ENCODE data around the gene CELF1.
"Not testable (repeated sequence)": the region's sequence is repeated elsewhere in the genome, so short reads cannot be mapped to it uniquely, and the experiment has no call there.

Gene CELF1

GRCh38 chr11:47572715-47573255, 19.9 kb upstream of the CELF1 start:
- FAIRE-seq, result no peak

GRCh38 chr11:47571895-47572294, 19.0 kb upstream of the CELF1 start:
- FAIRE-seq, result no peak

- FAIRE-seq, result no peak
Measured at GRCh38 chr11:47571357-47571729, 18.4 kb upstream of the CELF1 start.

DNA sequence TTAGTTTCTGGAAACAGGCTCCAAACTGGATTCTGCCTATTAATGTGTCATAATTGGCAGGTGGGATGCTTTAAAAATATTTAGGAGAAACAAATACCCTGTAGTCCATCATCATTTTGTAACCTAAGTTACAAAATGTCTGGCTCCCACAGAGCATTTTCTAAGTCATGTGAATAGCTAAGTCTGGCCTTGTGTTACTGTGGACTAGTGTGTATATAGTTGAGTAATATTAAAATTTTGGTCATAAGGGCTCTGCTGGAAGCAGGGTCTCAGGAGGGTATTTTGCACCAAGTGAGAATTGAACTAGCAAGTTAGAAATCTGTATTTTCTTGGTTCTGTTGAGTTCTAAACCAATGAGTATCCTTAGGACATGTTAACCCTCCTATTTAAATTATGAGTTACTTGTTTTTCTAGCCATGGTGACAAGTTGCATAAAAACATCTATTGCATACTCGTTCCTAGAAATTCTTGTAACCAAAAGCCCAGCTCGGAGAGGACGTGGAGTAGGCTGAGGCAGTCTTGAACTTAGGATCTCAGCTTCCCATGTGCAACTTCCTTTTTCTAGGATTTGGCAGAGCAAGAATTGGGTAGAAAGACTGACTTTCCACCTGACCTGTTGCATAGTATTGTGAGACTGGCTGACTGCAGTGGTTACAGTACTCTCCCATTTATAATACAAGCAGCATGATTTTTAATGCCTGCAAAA, 17.9 kb upstream of the CELF1 start:
- FAIRE-seq, result no peak

DNA sequence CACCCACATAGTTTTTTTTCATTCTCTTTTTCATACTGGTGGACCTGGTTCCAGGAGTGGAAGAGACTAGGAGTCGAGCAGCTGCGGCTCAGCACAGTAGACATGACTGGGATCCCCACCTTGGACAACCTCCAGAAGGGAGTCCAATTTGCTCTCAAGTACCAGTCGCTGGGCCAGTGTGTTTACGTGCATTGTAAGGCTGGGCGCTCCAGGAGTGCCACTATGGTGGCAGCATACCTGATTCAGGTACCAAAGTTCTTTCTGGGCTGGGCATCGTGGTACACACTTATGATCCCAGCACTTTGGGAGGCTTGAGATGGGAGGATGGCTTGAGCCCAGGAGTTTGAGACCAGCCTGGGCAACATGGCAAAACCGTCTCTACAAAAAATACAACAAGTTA, 16.7 kb upstream of the CELF1 start:
- FAIRE-seq, result no peak

GRCh38 chr11:47566149-47566698, 13.3 kb upstream of the CELF1 start:
- FAIRE-seq, result no peak

DNA sequence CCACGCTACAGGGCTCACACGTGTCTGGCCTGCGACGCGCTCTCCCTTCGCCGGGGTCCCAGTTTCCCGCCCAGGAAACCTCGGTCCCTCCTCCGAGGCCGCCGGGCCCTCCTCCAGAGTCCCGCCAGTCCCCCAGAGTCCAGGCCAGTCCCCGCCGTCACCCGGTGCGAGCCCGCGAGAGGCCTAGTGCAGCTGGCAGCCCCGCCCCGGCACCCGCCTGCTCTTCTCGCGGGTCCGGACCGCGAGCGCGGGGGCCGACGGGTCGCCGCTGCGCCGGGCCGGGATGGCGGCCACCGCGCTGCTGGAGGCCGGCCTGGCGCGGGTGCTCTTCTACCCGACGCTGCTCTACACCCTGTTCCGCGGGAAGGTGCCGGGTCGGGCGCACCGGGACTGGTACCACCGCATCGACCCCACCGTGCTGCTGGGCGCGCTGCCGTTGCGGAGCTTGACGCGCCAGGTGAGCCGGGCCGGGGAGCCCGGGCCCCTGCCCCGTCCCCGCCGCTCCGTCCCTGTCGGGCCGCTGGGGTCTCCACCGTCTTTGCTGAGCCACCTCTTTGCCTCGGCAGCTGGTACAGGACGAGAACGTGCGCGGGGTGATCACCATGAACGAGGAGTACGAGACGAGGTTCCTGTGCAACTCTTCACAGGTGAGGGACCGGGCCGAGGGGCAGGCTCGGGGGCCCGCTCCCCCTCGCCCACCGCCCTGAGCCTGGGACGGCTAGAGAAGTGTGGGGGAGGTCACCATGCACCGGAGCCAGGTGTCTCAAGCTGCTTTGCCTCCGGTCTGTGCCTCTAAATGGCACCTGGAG, 12.6 kb upstream of the CELF1 start, which contains the start of gene PTPMT1:
PTPMT1 (plus strand) TSS at position 260 of the 809 bp plus-strand sequence; CDS start at position 284, 24 bp downstream.
- no peak for FAIRE-seq

GRCh38 chr11:47564933-47565339, 12.0 kb upstream of the CELF1 start:
- FAIRE-seq, result no peak

DNA sequence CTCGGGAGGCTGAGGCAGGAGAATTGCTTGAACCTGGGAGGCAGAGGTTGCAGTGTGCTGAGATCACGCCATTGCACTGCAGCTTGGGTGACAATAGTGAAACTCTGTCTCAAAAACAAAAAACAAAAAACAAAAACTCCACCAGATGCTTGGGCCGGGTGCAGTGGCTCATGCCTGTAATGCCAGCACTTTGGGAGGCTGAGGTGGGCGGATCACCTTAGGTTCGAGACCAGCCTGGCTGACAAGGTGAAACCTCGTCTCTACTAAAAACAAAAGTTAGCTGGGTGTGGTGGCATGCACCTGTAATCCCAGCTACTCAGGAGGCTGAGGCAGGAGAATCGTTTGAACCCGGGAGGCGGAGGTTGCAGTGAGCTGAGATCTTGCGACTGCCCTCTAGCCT, 11.4 kb upstream of the CELF1 start:
- FAIRE-seq, result not testable (repeated sequence)

DNA sequence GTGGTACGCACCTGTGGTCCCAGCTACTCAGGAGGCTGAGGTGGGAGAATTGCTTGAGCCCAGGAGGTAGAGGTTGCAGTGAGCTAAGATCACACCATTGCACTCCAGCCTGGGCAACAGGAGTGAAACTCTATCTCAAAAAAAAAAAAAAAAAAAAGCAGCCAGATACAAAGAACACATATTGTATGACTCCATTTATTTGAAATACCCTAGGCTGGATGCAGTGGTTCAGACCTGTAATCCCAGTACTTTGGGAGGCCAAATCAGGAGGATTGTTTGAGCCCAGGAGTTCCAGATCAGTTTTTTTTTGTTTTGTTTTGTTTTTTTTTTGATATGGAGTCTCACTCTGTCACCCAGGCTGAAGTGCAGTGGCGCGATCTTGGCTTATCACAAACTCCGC, 9.5 kb upstream of the CELF1 start:
- not testable (repeated sequence) for FAIRE-seq

- no peak for FAIRE-seq
Measured at GRCh38 chr11:47560426-47560825, 7.5 kb upstream of the CELF1 start.

GRCh38 chr11:47558695-47559094, 5.8 kb upstream of the CELF1 start:
- no peak for FAIRE-seq

- FAIRE-seq, result not testable (repeated sequence)
Measured at GRCh38 chr11:47557004-47557403, 4.1 kb upstream of the CELF1 start.

DNA sequence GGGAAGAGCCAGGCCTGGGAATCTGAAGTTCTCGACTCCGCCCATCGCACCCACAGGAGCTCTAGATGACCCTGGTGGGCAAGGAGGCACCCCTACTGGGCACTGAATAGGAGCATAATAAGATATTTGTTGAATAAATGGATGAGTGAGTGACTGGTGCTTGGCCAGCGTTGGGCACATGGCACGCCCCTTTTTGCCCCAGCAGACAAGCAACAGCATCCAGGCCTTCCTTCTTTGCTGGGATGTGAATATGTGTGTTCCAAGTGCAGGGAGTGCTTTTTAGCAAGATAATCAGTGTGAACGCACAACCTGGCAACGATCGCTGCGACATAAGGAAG, 443 bp upstream of the CELF1 start:
- FAIRE-seq, result no peak

DNA sequence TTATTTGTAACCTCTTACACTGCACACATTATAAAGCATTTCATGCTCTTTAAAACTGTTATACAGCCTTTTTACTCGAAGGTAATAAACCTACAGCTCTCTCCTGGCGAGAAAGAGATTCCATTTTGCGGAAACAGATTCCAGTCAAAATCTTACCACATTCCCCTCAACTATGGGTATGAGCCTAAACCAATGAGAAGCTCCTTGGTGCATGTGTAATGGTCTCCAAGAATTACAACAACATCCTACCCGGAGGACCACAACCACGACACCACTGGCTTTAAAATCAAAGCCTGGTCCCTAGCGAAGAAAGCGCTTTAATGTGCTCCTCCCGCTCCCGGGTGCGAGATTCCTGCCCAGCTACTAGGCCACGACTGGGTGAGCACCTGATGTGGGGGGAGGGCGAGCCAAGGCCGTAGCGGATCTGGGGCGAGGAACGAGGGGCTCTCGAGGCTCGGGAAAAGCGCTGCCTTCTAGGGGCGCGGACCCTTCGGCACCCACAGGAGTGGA, 821 bp downstream of the CELF1 start:
- FAIRE-seq, result no peak

- FAIRE-seq, result no peak
Measured at GRCh38 chr11:47551086-47551485, 1.8 kb downstream of the CELF1 start.

DNA sequence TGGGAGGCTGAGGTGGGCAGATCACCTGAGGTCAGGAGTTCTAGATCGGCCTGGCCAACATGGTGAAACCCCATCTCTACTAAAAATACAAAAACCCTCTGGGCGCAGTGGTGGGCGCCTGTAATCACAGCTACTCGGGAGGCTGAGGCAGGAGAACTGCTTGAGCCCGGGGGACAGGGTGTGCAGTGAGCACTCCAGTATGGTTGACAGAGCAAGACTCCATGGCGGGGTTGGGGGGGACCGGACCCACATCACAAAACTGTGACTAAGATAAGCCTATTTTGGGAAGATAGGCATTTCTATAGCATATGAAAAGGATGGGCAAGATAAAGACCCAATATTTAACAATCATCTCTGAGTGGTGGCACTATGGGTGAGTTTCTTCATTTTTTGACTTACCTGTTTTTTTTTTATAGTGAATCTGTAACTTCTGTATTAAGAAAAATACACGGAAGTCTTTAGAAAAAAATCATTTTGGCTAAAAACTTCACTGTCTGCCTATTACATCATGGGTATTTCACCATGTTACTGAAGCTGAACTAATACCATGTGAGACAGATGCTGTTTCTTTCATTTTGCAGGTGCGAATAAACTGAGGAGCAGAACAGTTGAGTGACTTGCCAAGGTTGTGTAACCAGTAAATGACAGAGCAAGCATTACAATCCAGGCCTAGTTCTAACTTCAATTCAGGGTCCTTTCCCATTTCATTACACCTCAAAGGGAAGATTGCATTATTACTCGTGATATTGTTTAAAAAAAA, 2.5 kb downstream of the CELF1 start:
- FAIRE-seq, result no peak

DNA sequence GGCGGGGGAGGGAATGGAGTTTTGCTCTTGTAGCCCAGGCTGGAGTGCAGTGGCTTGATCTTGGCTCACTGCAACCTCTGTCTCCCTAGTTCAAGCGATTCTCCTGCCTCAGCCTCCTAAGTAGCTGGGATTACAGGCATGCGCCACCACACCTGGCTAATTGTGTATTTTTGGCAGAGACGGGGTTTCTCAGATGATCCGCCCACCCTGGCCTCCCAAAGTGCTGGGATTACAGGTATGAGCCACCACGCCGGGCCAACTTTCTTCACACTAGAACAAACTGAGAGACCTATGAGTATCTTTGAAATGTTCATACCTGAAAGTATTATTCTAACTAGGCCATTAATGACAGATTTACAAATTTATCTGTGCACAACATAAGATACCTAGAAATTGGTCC, 6.7 kb downstream of the CELF1 start:
- not testable (repeated sequence) for FAIRE-seq

DNA sequence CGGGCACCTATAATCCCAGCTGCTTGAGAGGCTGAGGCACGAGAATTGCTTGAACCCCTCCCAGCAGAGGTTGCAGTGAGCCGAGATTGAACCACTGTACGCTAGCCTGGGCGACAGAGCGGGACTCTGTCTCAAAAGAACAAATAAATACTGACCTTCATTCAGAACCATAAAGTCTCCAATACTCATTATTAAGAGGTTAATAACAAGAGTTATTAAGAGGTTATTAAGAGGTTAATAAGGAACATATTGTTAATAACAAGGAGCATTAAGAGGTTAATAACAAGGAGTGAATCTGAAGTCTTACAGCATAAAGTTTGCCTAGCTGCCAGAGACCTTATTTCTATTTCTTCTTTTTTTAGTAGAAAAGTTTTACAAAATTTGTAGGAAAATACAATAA, 7.6 kb downstream of the CELF1 start:
- FAIRE-seq, result no peak

DNA sequence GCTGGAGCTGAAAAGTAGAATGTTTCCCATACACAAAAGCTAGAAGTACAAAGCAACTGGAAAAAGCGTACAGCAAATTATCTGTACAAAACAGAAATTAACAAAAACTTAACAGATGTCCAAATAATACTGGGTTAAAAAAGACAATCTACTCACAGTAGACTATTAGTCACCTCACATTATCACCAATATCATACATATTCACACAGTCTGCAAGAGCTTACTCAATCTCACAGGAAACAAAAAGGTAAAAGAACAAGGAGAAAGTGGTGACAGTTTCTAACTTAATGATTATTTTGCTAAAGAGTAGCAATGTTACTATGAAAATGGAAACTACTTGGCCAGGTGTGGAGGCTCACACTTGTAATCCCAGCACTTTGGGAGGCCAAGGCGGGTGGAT, 11.9 kb downstream of the CELF1 start:
- FAIRE-seq, result no peak

- FAIRE-seq, result no peak
Measured at GRCh38 chr11:47539681-47540039, 13.3 kb downstream of the CELF1 start.

- no peak for FAIRE-seq
Measured at GRCh38 chr11:47538741-47539565, 14.0 kb downstream of the CELF1 start.
